Cardiac fibroblast (primary cell): ENCODE data around the gene NTRK3.
"Not testable (repeated sequence)": the region's sequence is repeated elsewhere in the genome, so short reads cannot be mapped to it uniquely, and the experiment has no call there.

Experiments
- DNase-seq, 2 donors: peaks; one replicate each; pipeline versions ENCODE4 v3.0.0 to v3.0.0-alpha.2; 2010; ENCODE audit warnings: low read depth in 2 of 2
- H3K4me3 ChIP-seq, 2 donors: replicated peaks in 1 of 2; 1 replicate in 1 of 2; 2 replicates in 1 of 2; pipeline ENCODE4 v1.5.1; 2011; ENCODE audit warnings: low read depth in 2 of 2, low read length in 2 of 2, mild to moderate bottlenecking in 2 of 2, moderate library complexity in 1 of 2
- TF ChIP-seq, protein P1 (sequence below): IDR thresholded peaks from one replicate; pipeline ENCODE4 v1.5.1; 2011; ENCODE audit warnings: low read depth, mild to moderate bottlenecking, low read length, inconsistent platforms

The NTRK3 gene

DNA sequence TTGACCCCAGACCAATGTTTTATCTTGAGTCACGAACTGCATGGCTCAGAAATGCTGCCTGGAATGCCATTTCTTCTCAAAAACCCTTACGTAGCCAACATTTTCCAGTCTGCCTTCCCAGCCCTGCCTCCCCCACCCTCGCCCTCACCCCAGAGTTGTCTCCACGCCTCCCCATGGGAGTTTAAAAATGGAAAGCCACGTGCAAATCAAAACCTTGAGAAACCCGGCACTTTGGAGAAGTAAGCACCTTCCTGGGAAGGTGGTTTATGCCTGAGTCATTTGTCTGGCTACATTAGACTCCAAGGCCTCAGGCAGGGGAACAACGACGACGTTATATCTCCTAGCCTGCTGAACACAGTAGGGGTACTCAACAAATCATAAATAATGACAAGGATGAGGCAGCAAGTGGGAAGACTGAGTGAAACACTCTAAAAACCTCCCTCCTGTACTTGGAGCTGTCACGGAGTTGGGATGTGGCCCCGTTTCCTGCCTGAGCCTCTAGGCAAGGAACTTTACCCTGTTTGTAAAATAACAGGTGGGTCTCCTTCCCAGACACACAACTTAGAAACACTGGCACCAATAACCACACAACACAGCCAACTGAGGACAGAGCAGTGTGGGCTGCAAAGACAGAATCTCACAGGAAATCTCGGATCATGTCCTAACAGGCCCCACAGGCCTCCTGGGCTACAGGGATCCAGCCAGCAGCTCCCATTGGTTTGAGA, 179.1 kb downstream of the NTRK3 start:
- TF ChIP-seq, protein P1, sequence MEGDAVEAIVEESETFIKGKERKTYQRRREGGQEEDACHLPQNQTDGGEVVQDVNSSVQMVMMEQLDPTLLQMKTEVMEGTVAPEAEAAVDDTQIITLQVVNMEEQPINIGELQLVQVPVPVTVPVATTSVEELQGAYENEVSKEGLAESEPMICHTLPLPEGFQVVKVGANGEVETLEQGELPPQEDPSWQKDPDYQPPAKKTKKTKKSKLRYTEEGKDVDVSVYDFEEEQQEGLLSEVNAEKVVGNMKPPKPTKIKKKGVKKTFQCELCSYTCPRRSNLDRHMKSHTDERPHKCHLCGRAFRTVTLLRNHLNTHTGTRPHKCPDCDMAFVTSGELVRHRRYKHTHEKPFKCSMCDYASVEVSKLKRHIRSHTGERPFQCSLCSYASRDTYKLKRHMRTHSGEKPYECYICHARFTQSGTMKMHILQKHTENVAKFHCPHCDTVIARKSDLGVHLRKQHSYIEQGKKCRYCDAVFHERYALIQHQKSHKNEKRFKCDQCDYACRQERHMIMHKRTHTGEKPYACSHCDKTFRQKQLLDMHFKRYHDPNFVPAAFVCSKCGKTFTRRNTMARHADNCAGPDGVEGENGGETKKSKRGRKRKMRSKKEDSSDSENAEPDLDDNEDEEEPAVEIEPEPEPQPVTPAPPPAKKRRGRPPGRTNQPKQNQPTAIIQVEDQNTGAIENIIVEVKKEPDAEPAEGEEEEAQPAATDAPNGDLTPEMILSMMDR, result no peak
- no peak overlapping the region for H3K4me3 ChIP-seq
- DNase-seq, result no peak

DNA sequence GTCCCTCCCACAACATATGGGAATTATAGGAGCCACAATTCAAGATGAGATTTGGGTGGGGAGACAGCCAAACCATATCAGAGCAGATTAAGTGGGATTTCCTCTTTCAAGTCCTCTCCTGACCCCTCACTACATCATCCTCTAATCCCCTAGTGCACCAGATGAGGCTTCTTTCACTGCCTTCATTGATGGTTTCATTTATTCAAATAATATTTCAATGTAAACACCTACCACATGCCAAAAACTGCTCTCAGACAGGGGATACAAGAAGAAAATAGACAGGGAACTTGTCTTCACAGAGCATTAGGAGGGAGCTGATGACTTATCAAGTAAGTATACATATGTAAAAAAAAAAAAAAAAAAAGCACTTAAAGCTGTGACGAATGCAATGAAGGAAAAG, 180.2 kb downstream of the NTRK3 start:
- no peak overlapping the region for H3K4me3 ChIP-seq
- DNase-seq, result no peak
- TF ChIP-seq, protein P1, result no peak

DNA sequence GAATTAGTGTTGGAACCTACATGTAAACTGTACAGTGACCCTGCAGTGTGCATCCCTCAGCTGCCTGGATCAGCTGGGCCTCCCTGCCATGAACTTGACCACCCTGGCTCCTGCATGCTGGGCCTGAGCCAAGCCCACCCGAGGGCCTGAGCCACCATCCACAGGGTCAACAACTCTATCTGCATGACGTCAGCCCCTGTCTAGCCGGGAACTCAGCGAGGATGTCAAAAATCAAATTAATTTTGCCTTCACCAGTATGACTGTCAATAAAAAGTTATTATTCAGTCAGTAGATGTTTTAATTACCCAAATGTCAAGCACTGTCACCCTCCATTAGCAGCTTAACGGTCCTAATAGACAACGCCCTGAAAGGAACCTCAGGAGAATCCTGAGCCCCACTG, 181.4 kb downstream of the NTRK3 start:
- DNase-seq, result no peak
- no peak overlapping the region for H3K4me3 ChIP-seq
- TF ChIP-seq, protein P1, result no peak

DNA sequence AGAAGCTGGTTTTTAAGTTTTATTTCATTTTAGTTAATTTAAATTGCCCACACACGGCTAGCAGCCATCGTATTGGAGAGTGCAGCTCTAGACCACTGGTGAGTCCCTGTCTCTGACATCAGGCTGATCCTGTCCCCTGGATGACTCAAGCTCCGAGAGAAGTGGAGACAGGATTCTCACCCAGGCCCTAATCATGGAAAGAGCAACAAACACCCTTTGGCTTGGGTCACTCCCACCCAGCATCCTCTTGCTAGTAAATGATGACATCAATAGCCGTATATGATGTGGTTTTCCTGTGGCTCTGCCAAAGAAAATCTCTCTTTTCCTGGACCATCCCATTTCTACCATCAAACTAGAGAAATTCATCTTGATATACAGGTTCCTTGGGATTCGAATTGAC, 182.2 kb downstream of the NTRK3 start:
- no peak overlapping the region for H3K4me3 ChIP-seq
- no peak for DNase-seq
- TF ChIP-seq, protein P1, result no peak

DNA sequence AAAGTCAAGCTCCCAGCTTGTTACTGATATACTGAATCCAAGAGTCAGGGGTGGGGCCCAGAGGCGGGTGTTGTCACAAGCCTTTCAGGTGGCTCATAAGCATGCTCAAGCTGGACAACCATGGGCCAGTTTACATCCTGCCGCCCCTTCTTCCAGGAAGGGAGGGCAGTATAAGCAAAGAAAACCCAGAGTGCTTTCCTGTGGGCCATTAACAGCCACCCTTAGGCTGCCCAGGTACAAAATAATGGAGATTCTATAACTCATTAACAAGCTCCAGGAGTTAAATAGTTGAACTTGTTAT, 183.2 kb downstream of the NTRK3 start:
- H3K4me3 ChIP-seq, result no peak overlapping the region
- DNase-seq, result no peak
- TF ChIP-seq, protein P1, result no peak

DNA sequence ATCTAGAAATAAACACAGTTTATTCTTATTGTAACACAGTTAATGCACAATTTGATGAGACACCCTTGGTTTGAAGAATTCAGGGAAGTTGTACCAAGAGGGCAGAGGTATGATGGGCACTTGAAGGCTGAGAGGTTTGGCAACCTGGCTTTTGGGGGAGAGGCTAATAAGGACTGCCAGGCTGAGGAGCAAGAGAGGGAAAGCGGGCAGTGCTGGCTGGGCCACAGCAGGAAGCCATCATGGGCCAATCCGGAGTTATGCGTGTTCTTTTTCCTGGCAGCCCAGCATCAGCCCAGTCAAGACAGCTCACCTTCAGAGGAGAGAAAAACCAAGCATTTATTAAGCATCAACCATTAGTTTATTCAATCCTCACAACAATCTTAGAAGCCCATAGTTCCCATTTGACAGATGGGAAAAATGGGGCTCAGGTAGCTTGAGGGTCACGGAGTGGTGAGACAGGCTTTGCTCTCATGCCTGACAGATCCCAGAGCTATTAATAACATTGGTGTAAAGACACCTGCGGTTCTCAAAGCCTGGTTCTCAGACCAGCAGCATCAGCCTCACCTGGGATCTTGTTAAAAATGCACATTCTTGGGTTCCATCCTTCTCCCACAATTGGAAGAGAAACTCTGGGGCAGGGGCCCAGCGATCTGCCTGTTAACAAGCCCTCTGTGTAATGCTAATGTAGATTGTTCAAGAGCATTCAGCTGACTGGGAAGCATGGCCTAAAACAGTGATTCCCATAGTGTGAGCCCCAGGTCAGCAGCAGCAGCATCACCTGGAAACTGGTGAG, 183.7 kb downstream of the NTRK3 start:
- TF ChIP-seq, protein P1, result no peak
- no peak for DNase-seq
- H3K4me3 ChIP-seq, result no peak overlapping the region

DNA sequence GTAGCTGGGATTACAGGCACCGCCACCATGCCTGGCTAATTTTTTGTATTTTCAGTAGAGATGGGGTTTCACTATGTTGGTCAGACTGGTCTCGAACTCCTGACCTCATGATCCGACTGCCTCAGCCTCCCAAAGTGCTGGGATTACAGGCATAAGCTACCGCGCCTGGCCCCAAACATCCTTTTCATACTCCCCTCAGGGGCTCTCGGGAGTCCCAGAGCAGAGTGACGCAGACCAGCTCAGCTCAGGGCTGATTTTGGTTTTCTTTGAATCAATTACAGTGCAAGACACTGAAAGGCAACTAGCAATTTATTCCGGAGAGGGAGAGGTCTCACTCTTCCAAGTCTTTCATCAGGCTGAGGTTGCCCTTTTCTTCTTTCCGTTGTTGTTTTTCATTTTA, 184.4 kb downstream of the NTRK3 start:
- DNase-seq, H3K4me3 ChIP-seq: not testable (repeated sequence)
